ENCODE measurements around the gene TIAM1.

Gene TIAM1

DNA sequence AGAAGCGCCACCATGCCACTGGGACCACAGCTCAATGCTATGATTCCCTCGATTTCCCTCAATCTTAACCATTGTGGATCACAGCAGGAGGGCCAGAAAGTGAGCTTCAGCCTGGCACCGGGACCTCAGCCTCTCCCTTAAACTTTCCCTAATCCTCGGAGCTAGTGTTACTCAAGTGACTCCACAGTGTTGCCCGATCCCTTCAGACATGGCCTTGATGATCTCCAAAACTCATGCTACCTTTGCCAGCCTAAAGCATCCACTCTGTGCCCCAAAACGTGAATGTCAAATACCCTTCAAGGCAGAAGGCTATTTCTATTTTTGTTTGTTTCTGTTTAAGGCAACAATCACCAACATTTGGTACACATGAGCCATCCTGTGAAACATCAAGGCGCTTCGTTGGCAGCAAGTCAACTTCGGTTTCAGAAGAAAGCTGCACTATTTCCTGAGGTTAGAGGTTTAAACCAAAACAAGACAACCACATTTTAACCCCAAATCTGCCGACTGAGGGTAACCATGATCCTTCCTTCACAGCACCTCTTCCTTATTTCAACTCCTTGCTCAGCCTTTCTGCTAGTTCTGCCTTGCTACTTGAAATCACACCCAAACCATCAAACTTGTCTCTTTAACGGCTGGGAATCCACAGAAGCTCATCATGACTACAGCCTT is 211.4 kb downstream of the TIAM1 start:
- DNase-seq, result peak; percentile 67 to 72

DNA sequence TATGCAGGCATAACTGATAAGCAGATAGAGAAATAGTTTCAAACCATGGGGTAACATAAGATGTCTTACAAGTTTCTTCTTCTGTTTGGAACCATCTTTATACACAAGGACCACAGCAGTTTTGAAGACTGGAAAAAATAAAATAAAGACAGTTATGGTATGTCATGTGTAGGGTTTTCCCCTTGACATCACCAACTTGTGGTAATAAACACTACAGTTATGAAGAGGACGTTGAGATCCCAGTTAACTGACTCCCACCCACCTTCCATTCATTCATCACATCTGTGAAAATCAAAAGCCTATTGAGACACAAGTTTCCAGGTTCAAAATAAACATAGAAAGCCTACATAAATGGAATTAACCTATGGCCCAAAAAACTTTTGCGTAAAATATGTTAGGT is 213.2 kb downstream of the TIAM1 start:
- DNase-seq, result no peak

DNA sequence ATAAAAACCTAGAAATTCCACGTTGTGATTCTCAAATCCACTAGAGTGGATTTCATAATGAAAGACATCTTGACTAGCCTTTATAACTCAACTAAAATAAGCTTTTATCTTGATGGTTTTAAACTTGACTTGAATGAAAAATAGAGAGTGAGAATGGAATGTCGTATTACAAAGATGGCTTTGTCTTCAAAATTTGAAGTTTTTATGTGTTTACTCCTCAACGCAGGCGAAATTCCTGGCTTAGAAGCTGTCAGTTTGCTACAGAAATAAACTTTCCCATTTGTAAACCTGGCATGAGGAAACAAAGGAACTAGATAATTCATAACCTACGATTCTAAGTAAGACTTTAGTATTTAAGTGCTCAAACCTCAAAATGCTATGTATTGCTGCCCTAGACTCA is 215.8 kb downstream of the TIAM1 start:
- no peak for DNase-seq

DNA sequence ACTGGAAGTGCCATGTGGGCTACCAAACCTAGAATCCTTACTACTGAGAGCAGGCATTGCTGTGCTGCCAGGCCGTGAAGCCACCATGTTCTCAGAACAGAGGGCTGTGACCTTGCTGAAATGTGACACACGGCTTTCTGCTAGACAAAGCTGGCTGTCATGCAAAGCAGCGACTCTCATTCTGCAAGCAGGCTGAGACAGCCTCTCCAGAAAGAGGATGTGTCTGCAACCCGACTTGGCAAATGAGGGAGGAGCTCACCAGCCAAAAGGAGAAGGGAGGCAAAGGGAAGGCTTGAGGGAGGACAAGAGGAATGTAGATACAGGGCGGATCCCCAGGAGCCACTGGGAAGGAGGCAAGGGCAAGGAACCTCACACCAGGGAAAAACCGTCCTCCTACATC is 220.1 kb downstream of the TIAM1 start:
- DNase-seq, result no peak

DNA sequence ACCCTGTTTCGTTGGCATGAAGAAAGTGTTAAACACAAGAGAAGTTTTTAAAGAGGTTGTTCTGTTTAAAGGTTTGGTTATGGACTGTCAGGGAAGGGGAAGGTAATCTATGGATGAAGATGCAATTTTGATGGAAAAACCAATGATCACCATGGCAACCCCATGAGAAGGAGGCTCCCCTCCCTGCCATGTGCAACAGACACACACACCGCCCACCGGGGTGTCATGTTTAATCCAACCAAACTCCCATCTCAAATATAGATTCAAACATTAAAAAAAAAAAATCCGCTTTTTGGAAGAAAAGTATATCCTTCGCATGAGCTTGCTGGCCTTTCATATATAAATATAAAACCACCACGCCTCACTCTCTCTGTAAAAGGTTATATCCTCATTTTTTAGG is 224.9 kb downstream of the TIAM1 start:
- no peak for DNase-seq

DNA sequence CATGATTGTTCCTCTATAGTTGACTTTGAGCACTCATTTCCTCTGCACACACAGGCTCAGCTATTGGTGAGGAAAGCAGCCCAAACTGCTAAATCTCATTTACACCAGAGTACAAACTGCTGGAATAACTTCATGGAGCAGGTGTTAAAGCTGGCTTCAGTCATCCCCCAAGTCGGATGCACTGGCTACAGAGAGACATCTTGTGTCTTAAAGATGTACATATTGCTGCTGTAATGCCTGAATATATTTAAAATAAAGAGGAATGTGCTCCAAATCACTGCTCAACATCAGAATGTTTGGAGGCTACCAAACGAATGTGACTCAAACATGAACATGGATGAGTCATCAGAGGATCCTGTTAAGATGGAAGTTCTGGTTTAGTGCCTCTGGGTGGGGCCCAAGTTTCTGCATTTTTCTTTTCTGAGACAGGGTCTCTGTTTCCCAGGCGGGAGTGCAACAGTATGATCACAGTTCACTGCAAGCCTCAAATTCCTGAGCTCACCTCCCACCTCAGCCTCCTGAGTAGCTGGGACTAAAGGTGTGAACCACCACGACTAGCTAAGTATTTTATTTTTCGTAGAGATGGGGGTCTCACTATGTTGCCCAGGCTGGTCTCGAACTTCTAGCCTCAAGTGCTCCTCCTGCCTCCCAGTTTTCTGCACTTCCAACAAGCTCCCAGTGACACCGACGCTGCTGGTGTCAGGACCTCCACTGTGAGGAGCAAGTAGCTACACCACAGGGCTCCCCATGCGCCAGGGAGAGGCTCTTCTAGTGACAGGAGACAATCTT is 226.7 kb downstream of the TIAM1 start:
- DNase-seq, result no peak

DNA sequence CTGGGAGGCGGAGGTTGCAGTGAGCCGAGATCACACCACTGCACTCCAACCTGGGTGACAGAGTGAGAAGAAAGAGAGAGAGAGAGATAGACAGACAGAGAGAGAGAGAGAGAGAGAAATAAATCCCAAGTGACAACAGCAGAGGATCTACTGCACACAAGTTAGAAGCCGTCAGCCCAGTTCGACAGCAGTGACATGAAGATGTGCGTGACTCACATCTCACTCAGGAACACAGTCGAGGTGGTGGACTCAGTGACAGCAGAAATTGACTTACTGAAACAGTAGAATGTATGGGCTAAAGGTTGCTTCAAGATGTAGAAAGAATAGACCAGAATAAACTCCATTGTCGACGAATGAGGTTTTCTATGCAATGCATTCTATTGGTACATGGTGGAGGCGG is 228.8 kb downstream of the TIAM1 start:
- no peak for DNase-seq

DNA sequence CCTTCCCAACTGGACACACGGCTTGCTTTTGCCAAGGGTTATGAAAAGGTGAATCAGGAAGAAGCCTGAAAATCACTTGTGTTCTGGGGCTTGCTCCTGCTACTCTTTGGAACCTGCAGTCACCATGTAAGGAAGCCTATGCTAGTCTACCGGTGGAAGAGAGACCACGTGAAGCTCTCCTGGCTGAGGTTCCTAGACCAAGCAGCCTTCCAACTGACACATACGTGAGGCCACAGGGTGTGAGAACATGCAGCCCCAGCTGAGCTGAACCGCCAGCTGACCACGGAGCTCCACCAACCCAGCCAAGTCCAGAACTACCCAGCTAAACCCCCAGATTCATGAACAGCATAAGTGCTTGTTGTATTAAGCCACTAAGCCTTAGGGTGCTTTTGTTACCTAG is 233.0 kb downstream of the TIAM1 start:
- DNase-seq, result no peak

DNA sequence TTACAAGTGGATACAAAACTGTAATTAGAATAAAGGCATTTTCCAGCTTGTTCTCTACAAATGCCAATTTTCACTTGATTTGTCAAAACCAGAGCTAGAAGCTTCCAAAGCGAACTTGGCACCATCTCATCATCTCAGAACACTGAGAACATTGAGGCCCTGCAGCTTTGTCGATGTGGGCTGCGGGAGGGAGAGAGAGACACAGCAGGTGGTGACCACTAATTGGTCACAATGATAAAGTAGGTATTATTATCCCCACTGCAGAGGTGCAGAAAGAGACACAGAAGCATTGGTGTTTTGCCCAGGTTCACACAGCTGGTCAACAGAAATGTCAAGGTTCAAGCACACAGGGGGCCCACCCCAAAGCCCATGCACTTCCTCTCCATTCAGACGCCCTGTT is 233.6 kb downstream of the TIAM1 start:
- DNase-seq, result no peak

DNA sequence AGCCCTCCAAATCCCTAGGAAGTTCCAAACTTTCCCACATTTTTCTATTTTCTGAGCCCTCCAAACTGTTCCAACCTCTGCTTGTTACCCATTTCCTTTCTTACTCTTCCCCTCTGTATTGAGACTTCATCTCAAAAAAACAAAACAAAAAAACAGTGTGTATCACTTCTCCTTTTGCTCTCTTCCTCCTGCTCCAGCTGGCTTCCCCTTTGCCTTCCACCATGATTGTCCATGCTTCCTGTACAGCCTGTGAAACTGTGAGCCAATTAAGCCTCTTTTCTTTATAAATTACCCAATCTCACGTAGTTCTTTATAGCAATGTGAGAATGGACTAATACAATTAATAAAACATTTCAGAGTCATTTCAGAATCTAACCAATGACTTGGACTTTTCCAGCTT is 236.2 kb downstream of the TIAM1 start:
- no peak for DNase-seq

DNA sequence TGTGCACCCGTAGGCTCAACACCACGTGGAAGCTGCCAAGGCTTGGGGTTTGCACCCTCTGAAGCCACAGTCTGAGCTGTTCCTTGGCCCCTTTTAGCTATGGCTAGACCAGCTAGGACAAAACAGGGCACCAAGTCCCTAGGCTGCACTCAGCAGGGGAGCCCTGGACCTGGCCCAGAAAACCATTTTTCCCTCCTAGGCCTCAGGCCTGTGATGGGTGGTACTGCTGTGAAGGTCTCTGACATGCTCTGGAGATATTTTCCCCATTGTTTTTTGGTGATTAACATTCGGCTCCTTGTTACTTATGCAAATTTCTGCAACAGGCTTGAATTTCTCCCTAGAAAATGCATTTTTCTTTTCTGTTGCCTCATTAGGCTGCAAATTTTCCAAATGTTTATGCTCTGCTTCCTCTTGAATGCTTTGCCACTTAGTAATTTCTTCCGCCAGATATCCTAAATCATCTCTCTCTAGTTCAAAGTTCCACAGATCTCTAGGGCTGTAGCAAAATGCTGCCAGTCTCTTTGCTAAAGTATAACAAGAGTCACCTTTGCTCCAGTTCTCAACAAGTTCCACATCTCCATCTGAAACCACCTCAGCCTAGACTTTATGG is 236.8 kb downstream of the TIAM1 start:
- DNase-seq, result no peak

DNA sequence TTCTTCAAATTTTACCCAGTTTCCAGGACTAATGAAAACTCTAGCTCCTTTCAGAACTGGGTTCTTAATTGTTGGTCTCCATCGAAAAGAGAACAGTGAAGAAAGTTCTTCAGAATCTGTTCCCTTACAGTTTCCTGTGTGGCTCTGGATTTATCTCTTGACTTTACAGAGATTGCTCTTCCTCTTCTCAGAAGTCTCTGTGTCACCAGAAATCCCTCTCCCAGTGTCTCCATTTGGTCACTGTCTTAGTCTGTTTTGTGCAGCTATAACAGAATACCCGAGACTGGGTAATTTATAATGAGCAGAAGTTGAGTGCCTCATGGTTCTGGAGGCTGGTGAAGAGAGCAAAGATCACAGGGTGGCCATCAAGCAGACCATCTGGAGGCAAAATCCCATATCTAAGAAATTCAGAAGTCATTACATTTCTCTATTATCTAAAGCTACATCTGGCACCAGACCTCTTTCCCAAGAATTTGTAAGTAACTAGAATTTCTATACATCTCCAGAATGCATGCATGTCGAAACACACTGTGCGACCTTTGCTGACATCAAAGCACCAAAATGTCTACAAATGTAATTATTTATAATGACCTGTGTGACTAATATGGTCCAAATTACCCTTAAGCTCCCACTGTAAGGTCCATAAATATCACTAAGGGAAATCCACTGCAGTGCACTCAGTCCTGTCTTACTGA is 240.3 kb downstream of the TIAM1 start:
- DNase-seq, result no peak

DNA sequence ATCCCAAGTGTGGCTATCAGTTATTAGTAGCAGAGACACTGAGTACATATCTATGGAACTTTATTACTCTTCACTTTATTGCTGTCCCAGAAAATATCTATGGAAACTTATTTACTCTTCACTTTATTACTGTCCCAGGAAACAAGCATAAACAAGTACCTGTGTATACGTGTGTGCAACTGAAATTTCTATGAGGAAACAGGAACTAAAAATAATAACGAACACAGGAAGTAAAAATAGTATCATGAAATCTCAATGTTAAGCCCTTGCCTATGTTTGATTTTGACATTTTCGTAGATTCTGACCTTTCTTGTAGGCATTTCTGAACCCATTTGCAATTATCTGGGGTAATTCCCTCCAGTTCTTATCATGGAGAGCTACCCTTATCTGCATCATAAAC is 240.9 kb downstream of the TIAM1 start:
- DNase-seq, result no peak

DNA sequence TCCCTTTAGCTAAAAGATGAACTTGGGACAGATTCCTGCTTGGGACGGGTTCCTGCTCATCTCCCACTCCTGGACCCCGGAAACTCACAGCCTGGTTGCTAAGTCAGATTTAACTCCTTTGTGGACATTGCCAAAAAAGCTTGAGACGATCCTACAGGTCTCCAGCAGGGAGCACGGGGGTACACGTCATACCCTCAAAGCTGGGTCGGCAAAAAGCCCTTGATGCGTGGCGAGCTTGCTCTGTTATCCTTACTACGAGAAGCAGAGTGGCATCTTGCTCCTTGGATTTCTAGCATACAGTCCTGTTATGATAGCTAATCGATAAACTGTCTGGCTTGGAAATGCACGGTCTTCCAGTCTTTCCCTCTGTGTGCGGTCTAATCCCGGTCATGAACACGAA is 244.9 kb downstream of the TIAM1 start:
- no peak for DNase-seq

DNA sequence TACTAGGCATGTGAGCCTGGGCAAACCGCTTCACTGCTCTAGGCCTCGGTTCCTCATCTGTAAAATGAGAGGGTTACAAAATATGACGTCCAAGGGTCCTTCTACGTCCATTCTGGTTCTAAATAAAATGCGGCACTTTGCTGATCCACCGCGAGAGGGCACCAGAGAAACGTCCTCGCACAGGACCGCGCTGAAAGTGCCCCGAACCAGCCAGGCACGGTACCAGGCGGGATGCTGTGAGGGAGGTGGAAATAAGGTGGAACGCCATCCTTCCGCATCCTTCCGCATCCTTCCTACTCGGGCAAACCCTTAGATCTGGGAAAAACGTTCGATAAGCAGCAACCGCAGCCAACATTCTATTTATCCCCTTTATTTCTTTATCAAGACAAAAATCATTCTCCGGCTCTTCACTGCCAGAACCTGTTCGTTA is 245.5 kb downstream of the TIAM1 start:
- DNase-seq, result peak; percentile 68 to 76

DNA sequence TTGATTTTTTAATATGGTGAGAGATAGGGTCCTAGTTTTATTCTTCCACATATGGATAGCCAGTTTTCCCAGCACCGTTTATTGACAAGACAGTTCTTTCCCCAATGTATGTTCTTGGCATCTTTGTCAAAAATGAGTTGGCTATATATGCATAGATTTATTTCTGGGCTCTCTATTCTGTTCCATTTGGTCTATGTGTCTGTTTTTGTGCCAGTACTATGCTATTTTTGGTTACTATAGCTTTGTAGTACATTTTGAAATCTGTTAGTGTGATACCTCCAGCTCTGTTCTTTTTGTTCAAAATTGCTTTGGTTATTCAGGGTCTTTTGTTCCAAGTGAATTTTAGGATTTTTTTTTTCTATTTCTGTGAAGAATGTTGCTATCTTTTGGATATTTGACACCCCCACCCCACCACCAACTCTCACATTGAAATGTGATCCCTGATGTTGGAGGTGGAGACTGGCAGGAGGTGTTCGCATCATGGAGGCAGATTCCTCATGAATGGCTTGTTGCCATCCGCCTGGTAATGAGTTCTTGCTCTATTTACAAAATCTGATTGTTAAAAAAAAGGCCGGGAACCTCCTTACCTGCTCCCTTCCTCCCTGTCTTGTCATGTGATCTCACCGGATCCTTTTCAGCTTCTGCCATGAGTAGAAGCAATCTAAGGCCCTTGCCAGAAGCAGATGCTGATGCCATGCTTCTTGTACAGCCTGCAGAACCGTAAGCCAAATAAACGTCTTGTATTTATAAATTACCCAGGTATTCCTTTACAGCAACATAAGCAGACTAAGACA is 251.0 kb downstream of the TIAM1 start:
- DNase-seq, result no peak

DNA sequence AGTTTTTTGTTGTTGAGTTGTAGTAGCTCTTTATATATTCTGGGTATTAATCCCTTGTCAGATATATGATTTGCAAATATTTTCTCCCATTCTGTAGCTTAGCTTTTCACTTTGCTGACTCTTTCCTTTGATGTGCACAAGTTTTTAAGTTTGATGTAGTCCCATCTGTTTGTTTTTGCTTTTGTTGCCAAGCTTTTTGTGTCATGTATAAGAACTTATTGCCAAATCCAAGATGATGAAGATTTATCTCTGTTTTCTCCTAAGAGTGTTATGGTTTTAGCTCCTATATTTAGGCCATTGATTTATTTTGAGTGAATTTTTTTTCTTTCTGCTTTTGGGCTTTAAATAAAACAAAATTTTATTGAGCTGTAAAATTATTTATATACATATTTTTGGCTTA is 253.7 kb downstream of the TIAM1 start:
- no peak for DNase-seq

DNA sequence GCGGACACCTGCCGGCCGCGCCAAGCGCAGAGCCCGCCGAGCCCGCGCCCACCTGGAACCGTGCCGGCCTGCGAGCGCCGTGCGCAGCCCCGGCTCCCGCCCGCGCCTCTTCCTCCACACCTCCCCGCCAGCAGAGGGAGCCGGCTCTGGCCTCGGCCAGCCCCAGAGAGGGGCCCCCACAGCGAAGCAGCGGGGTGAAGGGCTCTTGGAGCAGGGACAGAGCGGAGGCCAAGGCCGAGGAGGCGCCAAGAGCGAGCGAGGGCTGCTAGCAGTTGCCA is 255.6 kb downstream of the TIAM1 start:
- no peak for DNase-seq

DNA sequence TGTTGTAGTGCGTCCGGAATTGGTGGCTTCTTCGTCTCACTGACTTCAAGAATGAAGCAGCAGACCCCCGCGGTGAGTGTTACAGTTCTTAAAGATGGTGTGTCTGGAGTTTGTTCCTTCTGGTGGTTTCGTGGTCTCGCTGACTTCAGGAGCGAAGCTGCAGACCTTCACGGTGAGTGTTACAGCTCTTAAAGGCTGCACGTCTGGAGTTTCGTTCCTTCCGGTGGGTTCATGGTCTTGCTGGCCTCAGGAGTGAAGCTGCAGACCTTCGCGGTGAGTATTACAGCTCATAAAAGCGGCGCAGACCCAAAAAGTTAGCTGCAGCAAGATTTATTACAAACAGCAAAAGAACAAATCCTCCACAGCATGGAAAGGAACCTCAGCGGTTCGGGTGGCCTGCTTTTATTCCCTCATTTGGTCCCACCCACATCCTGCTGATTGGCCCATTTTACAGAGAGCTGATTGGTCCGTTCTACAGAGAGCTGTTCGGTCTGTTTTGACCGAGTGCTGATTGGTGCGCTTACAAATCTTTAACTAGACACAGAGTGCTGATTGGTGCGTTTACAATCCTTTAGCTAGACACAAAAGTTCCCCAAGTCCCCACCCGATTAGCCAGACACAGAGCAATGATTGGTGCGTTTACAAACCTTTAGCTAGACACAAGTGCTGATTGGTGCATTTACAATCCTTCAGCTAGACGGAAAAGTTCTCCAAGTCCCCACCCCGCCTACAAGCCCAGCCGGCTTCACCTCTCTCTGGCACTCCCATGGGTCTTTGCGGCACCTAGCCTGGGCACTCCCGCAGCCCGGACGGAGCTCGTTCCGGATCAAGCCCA is 256.2 kb downstream of the TIAM1 start:
- DNase-seq, result no peak

DNA sequence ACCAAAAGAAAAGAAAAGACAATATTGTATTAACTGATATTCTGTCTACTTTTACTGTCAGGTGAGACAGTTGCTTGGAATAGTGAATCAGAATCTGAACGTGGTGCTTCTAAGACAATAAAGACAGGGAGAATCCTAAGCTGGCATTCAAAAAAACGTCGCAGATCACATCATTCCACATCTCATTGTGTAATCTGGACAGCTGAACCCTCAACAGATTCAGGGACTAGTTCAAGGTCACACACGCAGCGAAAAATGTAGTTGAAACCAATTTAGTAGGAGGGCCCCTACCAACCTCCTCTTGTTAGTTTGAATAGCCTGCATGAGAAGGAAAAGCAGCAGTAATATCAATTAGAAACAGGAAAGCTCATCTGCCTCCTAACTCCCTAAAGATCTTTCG is 259.4 kb downstream of the TIAM1 start:
- no peak for DNase-seq

DNA sequence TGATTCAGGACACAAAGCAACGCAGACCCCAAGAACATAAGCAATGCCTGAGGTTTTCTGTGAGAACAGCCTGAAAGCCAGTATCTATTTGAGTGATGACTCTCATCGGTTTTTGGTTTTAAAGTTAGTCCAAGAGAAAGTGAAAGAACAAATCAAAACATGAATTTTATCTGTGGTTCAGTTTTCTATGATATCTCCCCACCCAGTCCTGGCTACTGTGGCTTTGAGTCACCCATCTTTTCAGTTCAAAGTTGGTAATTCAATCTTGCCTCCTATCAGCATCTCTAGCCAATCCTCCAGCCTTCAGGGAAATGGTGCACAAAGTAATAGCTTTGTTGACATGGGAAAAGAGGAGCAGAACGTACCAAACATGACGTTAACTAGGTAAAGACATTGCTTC is 265.3 kb downstream of the TIAM1 start:
- no peak for DNase-seq

DNA sequence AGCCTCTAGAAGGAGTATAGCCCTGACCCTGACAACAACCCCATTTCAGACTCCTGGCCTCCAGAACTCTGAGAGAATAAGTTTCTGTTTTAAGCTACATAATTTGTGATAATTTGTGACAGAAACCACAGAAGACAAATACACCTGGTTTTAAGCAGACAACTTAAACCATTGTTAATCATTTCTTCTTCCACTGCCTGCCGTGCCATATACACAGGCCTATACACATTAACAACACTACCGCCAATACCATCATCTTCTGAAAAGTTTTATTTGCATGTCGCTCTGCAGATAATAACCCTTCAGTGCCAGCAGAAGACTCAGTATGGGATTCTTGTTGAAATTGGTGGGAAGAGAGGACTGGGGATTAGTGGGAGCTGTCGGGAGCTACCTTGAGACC is 265.8 kb downstream of the TIAM1 start:
- DNase-seq, result no peak
